ENCODE data around the gene MCTP1.

DNA sequence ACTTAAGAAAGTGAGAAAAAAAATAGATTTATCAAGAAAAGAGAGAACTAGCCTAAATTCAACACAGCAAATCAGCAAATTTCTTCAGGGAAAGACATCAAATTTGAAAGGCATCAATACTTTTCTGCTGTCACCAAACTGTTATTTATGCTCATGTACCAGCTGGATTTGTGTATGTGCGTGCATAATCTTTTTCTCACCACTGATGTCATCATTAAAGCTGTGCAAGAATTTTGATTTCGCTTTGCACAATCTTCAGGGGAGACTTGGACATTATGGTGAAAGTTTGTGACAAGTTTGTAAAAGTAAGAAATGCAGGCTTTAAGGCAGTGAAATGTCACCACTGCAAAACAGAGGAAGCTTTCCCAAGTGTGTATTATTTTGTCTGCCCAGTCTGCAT is 451.0 kb downstream of the MCTP1 start:
- no peak for TF ChIP-seq POLR2AphosphoS5 (IDR thresholded peaks at IDR 0.05; ENCODE audit: insufficient read depth in 1 of 2, low read depth in 1 of 2)
- TF ChIP-seq CTCF (IDR thresholded peaks at IDR 0.05) = no peak

Measured in vagina (tissue), 2 donors.